Common myeloid progenitor, CD34-positive (primary cell): Measurements from ENCODE around the gene CALCA.

Experiments
- CTCF ChIA-PET: fragments of 350-600 bp; sonication (Branson Sonifier 250); formaldehyde crosslinking; loops from one replicate; lab custom pipeline; 2021; ENCODE audit warnings: antibody characterized with exemption; lab: Charles Lee
- POLR2A ChIA-PET: fragments of 350-600 bp; sonication (Branson Sonifier 250); formaldehyde crosslinking; loops from one replicate; lab custom pipeline; 2021; ENCODE audit warnings: antibody characterized with exemption; lab: Charles Lee
- DNase-seq, 3 donors: peaks; one replicate each; pipeline versions ENCODE4 v3.0.0 to v3.0.0-alpha.2; 2013
- H3K27ac ChIP-seq, 2 experiments: 1 replicate in 1 of 2; 2 replicates in 1 of 2; pipeline ENCODE4 v1.7.0; 2013; ENCODE audit warnings: inconsistent platforms in 2 of 2, low read length in 2 of 2, mild to moderate bottlenecking in 2 of 2, low read depth in 1 of 2, moderate library complexity in 1 of 2; ENCODE audit not compliant: severe bottlenecking in 2 of 2, insufficient read depth in 1 of 2, poor library complexity in 1 of 2
- H3K27me3 ChIP-seq, 5 experiments: replicated peaks in 2 of 5; 1 replicate in 3 of 5; 2 replicates in 2 of 5; pipeline versions ENCODE4 v1.6.1 to v1.7.0; 2013; ENCODE audit warnings: low read length in 4 of 5, mild to moderate bottlenecking in 2 of 5, moderate library complexity in 2 of 5, inconsistent platforms in 1 of 5; ENCODE audit not compliant: insufficient read depth in 5 of 5, control insufficient read depth in 4 of 5
- H3K36me3 ChIP-seq, 4 experiments: 1 replicate in 2 of 4; 2 replicates in 2 of 4; pipeline versions ENCODE4 v1.6.1 to v1.7.0; 2013; ENCODE audit warnings: low read length in 3 of 4, control low read depth in 1 of 4, mild to moderate bottlenecking in 1 of 4; ENCODE audit not compliant: control insufficient read depth in 4 of 4, insufficient read depth in 4 of 4
- H3K4me1 ChIP-seq, 4 experiments: 1 replicate in 3 of 4; 2 replicates in 1 of 4; pipeline versions ENCODE4 v1.6.1 to v1.7.1; 2013; ENCODE audit warnings: low read length in 3 of 4, mild to moderate bottlenecking in 3 of 4, control low read depth in 1 of 4, inconsistent platforms in 1 of 4, moderate library complexity in 1 of 4; ENCODE audit not compliant: control insufficient read depth in 4 of 4, insufficient read depth in 4 of 4; ENCODE audit errors: control extremely low read depth in 1 of 4
- H3K4me3 ChIP-seq, 7 experiments: 1 replicate in 4 of 7; 2 replicates in 3 of 7; pipeline versions ENCODE4 v1.5.1 to v1.7.0; 2013; ENCODE audit warnings: mild to moderate bottlenecking in 7 of 7, low read length in 6 of 7, moderate library complexity in 6 of 7, inconsistent platforms in 2 of 7, low read depth in 2 of 7, control low read depth in 1 of 7; ENCODE audit not compliant: insufficient read depth in 4 of 7, control insufficient read depth in 1 of 7; ENCODE audit errors: extremely low read depth in 1 of 7
- H3K9me3 ChIP-seq, 5 experiments: 1 replicate in 4 of 5; 2 replicates in 1 of 5; pipeline versions ENCODE4 v1.6.1 to v1.7.1; 2013; ENCODE audit warnings: low read length in 4 of 5, mild to moderate bottlenecking in 2 of 5, inconsistent platforms in 1 of 5, low read depth in 1 of 5, moderate library complexity in 1 of 5; ENCODE audit not compliant: control insufficient read depth in 4 of 5, insufficient read depth in 2 of 5; ENCODE audit errors: control extremely low read depth in 1 of 5
- WGBS: methylation state at CpG from one replicate; pipeline ENCODE4 v1.1.5; 2013; ENCODE audit not compliant: insufficient coverage; 5-methylcytosine and 5-hydroxymethylcytosine counted together

Gene CALCA

DNA sequence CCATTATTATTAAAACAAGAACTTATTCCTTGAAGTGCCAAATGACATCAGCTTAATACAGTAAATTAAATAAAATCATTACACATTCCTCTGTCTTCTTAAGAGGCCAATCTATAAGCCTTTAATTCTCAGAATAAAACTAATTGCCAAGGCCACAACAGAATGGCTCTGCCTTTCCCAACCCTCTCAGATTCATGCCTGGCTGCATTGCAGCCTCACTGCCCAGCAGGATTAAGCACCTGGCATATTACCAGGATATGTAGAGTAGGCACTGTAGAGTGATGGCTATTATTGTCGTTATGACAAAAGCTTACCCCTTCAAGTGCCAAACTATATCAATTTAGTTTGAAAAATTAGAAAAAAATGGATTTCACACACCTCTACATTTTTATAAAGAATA, 9.4 kb upstream of the CALCA start:
- Histone ChIP-seq H3K27me3 (peaks cover 3 to 26% (median 16%) of the 10 kb centered on the region in 5 experiments), H3K9me3 (peaks cover 0 to 1% (median 0%) of the 10 kb centered on the region in 5 experiments), H3K4me1 (no peaks in the 10 kb centered on the region), H3K36me3 (no peaks in the 10 kb centered on the region), H3K27ac (no peak overlapping the region), H3K4me3 (no peak overlapping the region)
- no peak for DNase-seq
- POLR2A ChIA-PET, result no interaction called here
- no CpG with 5 or more reads among the region's 1 CpG for WGBS
- CTCF ChIA-PET, result interaction anchor here (1.8 kb wide), 1 partner anchor 25 kb away, joined by 7 read pairs; no protein-coding TSS in a partner anchor

DNA sequence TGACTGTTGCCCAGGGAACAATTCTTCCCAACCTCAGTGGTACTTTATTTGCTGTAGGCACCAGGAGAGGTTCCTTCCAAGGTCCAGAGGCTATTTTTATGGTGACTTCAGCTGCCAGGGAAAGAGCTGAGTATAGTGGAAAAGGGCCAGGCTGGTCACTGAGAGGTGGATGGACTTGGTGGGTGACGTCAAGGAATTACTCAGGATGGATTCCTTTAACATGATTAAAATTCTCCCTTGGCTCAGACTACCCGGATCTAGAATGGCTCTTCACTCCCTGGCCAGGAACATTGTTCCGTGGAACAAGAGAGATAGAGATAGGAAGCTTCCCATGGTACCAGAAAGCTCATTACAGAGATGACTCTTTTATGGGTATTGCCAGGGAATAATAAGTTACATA, 8.7 kb upstream of the CALCA start:
- WGBS, result 100% methylated on average over 2 of the region's 3 CpGs
- no peak overlapping the region for H3K27ac ChIP-seq
- peaks cover 0 to 1% (median 0%) of the 10 kb centered on the region in 5 experiments for H3K9me3 ChIP-seq
- peaks cover 9 to 33% (median 19%) of the 10 kb centered on the region in 5 experiments for H3K27me3 ChIP-seq
- H3K4me3 ChIP-seq, result no peak overlapping the region
- no peak for DNase-seq
- ChIA-PET POLR2A (no interaction called here), CTCF (interaction anchor here (1.8 kb wide), 1 partner anchor 25 kb away, joined by 7 read pairs; no protein-coding TSS in a partner anchor)
- no peaks in the 10 kb centered on the region for H3K4me1 ChIP-seq
- H3K36me3 ChIP-seq, result no peaks in the 10 kb centered on the region

GRCh38 chr11:14977101-14977880, 5.1 kb upstream of the CALCA start:
- Histone ChIP-seq H3K9me3 (peaks cover 0 to 1% (median 0%) of the 10 kb centered on the region in 5 experiments), H3K27ac (no peak overlapping the region), H3K36me3 (no peaks in the 10 kb centered on the region), H3K27me3 (peaks cover 15 to 67% (median 48%) of the 10 kb centered on the region in 5 experiments), H3K4me1 (peaks cover 6 to 27% (median 22%) of the 10 kb centered on the region in 4 experiments), H3K4me3 (no peak overlapping the region)
- DNase-seq, result no peak
- POLR2A ChIA-PET, result interaction anchor here (0.6 kb wide), 1 partner anchor 1053 kb away, joined by 6 read pairs; no protein-coding TSS in a partner anchor
- 100% methylated on average over 1 of the region's 1 CpG for WGBS
- CTCF ChIA-PET, result no interaction called here

DNA sequence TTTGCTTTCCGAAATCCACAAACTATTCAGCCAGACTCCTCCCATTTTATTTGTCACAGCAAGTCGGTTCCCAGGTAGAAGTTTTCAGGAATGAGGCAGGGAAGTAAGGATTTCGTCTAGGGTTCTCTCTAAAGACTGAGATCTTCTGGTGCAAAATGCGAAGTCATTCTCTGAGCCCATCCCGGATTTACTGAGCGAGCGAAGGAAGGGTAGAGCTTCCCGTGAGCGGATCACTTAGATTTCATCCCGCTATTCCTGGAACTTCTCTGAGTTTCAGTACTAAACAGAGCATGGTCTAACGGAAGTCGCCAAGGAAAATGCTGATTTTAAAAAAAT, 3.1 kb upstream of the CALCA start:
- peaks cover 6 to 32% (median 23%) of the 10 kb centered on the region in 4 experiments for H3K4me1 ChIP-seq
- H3K4me3 ChIP-seq, result no peak overlapping the region
- 9% methylated on average over 11 of the region's 12 CpGs for WGBS
- ChIA-PET CTCF (interaction anchor here (1.2 to 2.9 kb wide), 5 partner anchors 23 to 414 kb away, joined by 3 to 14 read pairs (median 3); no protein-coding TSS in a partner anchor), POLR2A (no interaction called here)
- DNase-seq, result peak in 1 of 3 donors; percentile 7
- H3K27me3 ChIP-seq, result peaks cover 15 to 84% (median 52%) of the 10 kb centered on the region in 5 experiments
- H3K27ac ChIP-seq, result no peak overlapping the region
- H3K9me3 ChIP-seq, result no peaks in the 10 kb centered on the region
- no peaks in the 10 kb centered on the region for H3K36me3 ChIP-seq

DNA sequence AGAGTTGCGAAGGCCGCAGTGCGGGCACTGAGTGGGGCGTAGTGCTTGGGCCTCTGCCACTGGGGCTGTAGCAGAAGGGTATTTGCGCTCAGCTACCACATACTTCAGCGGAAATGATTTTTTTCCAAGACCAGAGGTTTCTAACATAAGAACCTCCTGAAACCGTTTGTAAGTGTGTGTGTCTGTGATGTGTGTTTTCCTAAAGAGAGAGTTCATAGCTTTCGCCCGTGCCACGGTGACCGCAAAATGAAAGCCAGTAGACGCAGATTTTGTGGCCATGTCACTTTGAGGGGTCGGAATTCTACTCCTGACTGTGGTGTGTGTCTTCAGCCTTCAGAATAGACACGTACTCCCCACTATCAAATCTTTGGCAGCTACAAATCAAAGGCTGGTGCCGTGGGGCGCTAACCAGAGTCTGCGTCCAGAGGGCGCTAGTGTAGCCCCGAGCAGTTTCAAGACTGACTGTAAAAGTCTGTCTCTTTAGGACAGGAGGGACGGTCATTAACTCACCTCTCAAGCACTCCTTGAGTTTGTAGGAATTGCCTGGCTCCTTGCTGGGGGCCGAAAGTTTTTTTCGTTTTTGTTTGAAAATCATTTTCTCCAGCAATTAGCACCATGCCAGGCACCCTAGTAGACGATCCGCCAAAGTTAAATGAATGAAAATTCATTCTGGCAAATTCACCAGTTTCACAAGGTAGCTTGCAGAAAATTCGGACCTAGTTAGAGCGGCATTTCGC, 2.5 kb upstream of the CALCA start:
- peaks cover 15 to 85% (median 50%) of the 10 kb centered on the region in 5 experiments for H3K27me3 ChIP-seq
- CTCF ChIA-PET, result interaction anchor here (1.1 to 2.9 kb wide), 11 partner anchors 9 to 246 kb away, joined by 3 to 14 read pairs (median 4); no protein-coding TSS in a partner anchor
- H3K4me3 ChIP-seq, result peak overlapping the region in 5 of 7 experiments; percentile 17 to 67 (median 43)
- POLR2A ChIA-PET, result no interaction called here
- peaks cover 6 to 32% (median 23%) of the 10 kb centered on the region in 4 experiments for H3K4me1 ChIP-seq
- H3K9me3 ChIP-seq, result no peaks in the 10 kb centered on the region
- no peaks in the 10 kb centered on the region for H3K36me3 ChIP-seq
- DNase-seq, result peak; percentile 57 to 69 (median 66)
- no peak overlapping the region for H3K27ac ChIP-seq
- 2% methylated on average over 16 of the region's 27 CpGs for WGBS

DNA sequence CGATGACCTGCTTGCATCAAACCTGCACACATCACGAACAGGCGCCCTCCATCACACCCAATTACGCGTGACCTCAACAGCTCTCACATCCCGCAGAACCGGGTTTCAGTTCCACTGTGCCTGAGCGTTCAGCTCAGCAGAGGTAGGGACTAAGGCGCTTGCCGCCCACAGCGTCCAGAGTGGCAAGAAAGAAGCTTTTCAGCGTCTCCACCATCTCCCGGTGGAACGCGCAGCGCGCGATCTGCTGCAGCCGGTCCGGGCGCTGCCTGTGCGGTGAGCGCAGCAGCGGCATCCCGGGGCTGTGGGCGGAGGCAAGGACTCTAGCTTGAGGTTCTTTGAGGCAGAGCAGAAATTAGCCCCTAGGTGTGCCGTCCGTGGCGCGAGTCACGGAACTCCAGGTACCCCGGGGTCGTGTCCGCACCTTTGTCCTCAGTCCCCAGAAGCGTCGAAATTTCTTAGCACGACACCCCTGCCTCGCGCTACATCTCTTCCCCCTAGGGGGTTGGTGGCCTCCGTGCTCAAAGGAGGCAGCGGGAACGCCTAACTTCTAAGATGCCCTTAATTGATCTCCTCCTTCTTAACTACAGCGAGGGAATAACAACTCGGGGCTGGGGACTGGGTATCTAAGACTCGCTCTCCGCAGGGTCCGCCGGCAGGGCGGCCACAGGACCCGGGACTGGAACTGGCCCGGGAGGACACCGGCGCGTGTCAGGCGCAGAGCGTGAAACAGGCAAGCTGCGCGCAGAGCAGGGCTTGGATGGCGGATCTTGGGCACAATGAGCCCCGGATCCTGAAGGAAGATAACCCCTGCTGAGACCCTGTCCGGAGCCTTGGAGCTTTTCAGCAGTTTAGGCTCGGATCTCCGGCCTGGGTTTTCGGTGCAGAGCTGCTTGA, 1.7 kb upstream of the CALCA start:
- WGBS, result 3% methylated on average over 61 of the region's 64 CpGs
- Histone ChIP-seq H3K4me3 (peak overlapping the region in 5 of 7 experiments; percentile 39 to 67 (median 43)), H3K4me1 (peaks cover 6 to 32% (median 23%) of the 10 kb centered on the region in 4 experiments), H3K27ac (no peak overlapping the region), H3K36me3 (no peaks in the 10 kb centered on the region), H3K9me3 (no peaks in the 10 kb centered on the region), H3K27me3 (peaks cover 15 to 88% (median 50%) of the 10 kb centered on the region in 5 experiments)
- peak in 2 of 3 donors; percentile 38 to 52 for DNase-seq
- ChIA-PET CTCF (interaction anchor here (1.1 to 2.9 kb wide), 13 partner anchors 8 to 247 kb away, joined by 3 to 14 read pairs (median 3); no protein-coding TSS in a partner anchor), POLR2A (no interaction called here)
